PC-3 (cell line): ENCODE results near the gene EDNRA.

Experiments
- CTCF ChIP-seq: fragments of 300-600 bp; sonication (generic); conservative IDR thresholded peaks from 2 replicates; pipeline ENCODE4 v1.5.1; 2017; ENCODE audit warnings: antibody characterized with exemption, low read depth, mild to moderate bottlenecking, low read length
- EZH2 ChIP-seq: fragments of 300-600 bp; sonication (generic); IDR thresholded peaks from one replicate; pipeline ENCODE4 v1.6.1; 2017; ENCODE audit warnings: antibody characterized with exemption, mild to moderate bottlenecking, low read length; ENCODE audit not compliant: unreplicated experiment

GRCh38 chr4:147456706-147457105, 24.2 kb upstream of the EDNRA start:
- TF ChIP-seq CTCF (no peak), EZH2 (no peak)
